HepG2 (cell line): ENCODE measurements around the gene MROH2A. TPM values are rescaled to one million over a fixed set of nuclear protein-coding genes. Genes with fewer than 3 reads are reported as not detected.

Experiments used
- AKAP8 ChIP-seq: sonication (generic); formaldehyde crosslinking; IDR thresholded peaks from 2 replicates; pipeline ENCODE4 v1.5.1; 2020; ENCODE audit warnings: mild to moderate bottlenecking, missing genetic modification reagents
- ARID5B ChIP-seq: IDR thresholded peaks from 2 replicates; pipeline ENCODE4 v1.4.0; 2020; ENCODE audit warnings: mild to moderate bottlenecking, missing genetic modification reagents
- ASH2L ChIP-seq: fragments of 300-600, 200-600 bp; sonication (generic); IDR thresholded peaks from 2 replicates; pipeline ENCODE4 v1.7.0; 2017; ENCODE audit warnings: low read depth, mild to moderate bottlenecking, moderate library complexity, mixed read lengths, low read length; ENCODE audit not compliant: insufficient read length
- ATF2 ChIP-seq: sonication (generic); formaldehyde crosslinking; IDR thresholded peaks from 2 replicates; pipeline ENCODE4 v1.4.0; 2020; ENCODE audit warnings: missing genetic modification reagents
- HDAC2 ChIP-seq: sonication (generic); formaldehyde crosslinking; IDR thresholded peaks from 2 replicates; pipeline ENCODE4 v1.4.0; 2020; ENCODE audit warnings: missing genetic modification reagents
- KAT8 ChIP-seq: IDR thresholded peaks from 2 replicates; pipeline ENCODE4 v1.6.1; 2016; ENCODE audit warnings: missing genetic modification reagents, missing compliant biosample characterization
- MTF2 ChIP-seq: sonication (generic); formaldehyde crosslinking; IDR thresholded peaks from 2 replicates; pipeline ENCODE4 v1.5.0; 2020; ENCODE audit warnings: missing genetic modification reagents, borderline replicate concordance
- NFKBIZ ChIP-seq: IDR thresholded peaks from 2 replicates; pipeline ENCODE4 v1.6.1; 2018; ENCODE audit warnings: missing genetic modification reagents, missing compliant biosample characterization
- NFYB ChIP-seq: sonication (generic); formaldehyde crosslinking; IDR thresholded peaks from 2 replicates; pipeline ENCODE4 v1.4.0; 2020; ENCODE audit warnings: missing genetic modification reagents
- RCOR2 ChIP-seq: IDR thresholded peaks from 2 replicates; pipeline ENCODE4 v1.6.1; 2016; ENCODE audit warnings: missing biosample characterization, missing genetic modification reagents
- UBTF ChIP-seq: sonication (generic); formaldehyde crosslinking; IDR thresholded peaks from 2 replicates; pipeline ENCODE4 v1.4.0; 2020; ENCODE audit warnings: mild to moderate bottlenecking, missing genetic modification reagents
- ZGPAT ChIP-seq: IDR thresholded peaks from 2 replicates; pipeline ENCODE4 v1.6.1; 2016; ENCODE audit warnings: mild to moderate bottlenecking
- ZNF274 ChIP-seq: sonication (generic); formaldehyde crosslinking; IDR thresholded peaks from 2 replicates; pipeline ENCODE4 v1.5.1; 2020; ENCODE audit warnings: mild to moderate bottlenecking, missing genetic modification reagents
- ZNF34 ChIP-seq: sonication (generic); formaldehyde crosslinking; IDR thresholded peaks from 2 replicates; pipeline ENCODE4 v1.4.0; 2020; ENCODE audit warnings: mild to moderate bottlenecking, missing genetic modification reagents, borderline replicate concordance
- ZNF446 ChIP-seq: sonication (generic); formaldehyde crosslinking; IDR thresholded peaks from 2 replicates; pipeline ENCODE4 v1.5.0; 2020; ENCODE audit warnings: mild to moderate bottlenecking, missing genetic modification reagents
- ZNF556 ChIP-seq: sonication (generic); formaldehyde crosslinking; IDR thresholded peaks from 2 replicates; pipeline ENCODE4 v1.4.0; 2020; ENCODE audit warnings: mild to moderate bottlenecking, missing genetic modification reagents, borderline replicate concordance
- ZNF605 ChIP-seq: sonication (generic); formaldehyde crosslinking; IDR thresholded peaks from 2 replicates; pipeline ENCODE4 v1.8.0; 2022; ENCODE audit warnings: mild to moderate bottlenecking, missing genetic modification reagents
- ZNF788 ChIP-seq: sonication (generic); formaldehyde crosslinking; IDR thresholded peaks from 2 replicates; pipeline ENCODE4 v1.5.0; 2020; ENCODE audit warnings: mild to moderate bottlenecking, missing genetic modification reagents, borderline replicate concordance
- polyA plus RNA-seq, 8 experiments: library from polyadenylated mRNA; depleted of rRNA in 3 of 8; stranded (reverse) in 7 of 8; unstranded in 1 of 8; fragments of >200 nt; fragmentation: Illumina TruSeq in 4 of 8; extraction: Trizol in 4 of 8; gene quantifications; 2 replicates each; pipeline versions ENCODE4 v1.2.1 to v1.2.3, GENCODE V29; 2011 to 2016; ENCODE audit warnings: low read depth in 4 of 8, missing spikeins in 1 of 8, mixed read lengths in 1 of 8; ENCODE audit not compliant: insufficient read depth in 1 of 8
- total RNA-seq, 5 experiments: library from RNA; depleted of rRNA; stranded (reverse); fragments of >200 nt; fragmentation: Illumina TruSeq; extraction: Trizol; gene quantifications; 2 replicates each; pipeline ENCODE4 v1.2.3, GENCODE V29; 2016; ENCODE audit warnings: low read depth in 1 of 5

The MROH2A gene
- total and polyA plus RNA-seq, 2 of the 13 experiments (the other 11 are each of a cell fraction or from before 2014, with no cell fraction given), result 0.03 to 0.04 TPM

- TF ChIP-seq ATF2 (CRISPR knock-in tag), result 0 out of 2 replicates have a peak, but pooled peaks have one; percentile 41
- peak; percentile 66 for TF ChIP-seq HDAC2 (CRISPR knock-in tag)
- TF ChIP-seq MTF2 (CRISPR knock-in tag), result peak; percentile 94; the same call in 1 of the 2 replicates
- peak; percentile 78 for TF ChIP-seq ARID5B (CRISPR knock-in tag)
- TF ChIP-seq AKAP8 (CRISPR knock-in tag), result peak; percentile 42; the same call in 1 of the 2 replicates
- TF ChIP-seq KAT8 (CRISPR knock-in tag), result peak; percentile 86
- peak; percentile 36 for TF ChIP-seq ASH2L
- TF ChIP-seq ZNF274 (CRISPR knock-in tag), result peak; percentile 68; the same call in 1 of the 2 replicates
- 0 out of 2 replicates have a peak, but pooled peaks have one; percentile 69 for TF ChIP-seq ZNF34 (CRISPR knock-in tag)
- peak; percentile 87 for TF ChIP-seq ZNF605 (CRISPR knock-in tag)
- TF ChIP-seq UBTF (CRISPR knock-in tag), result peak; percentile 33; the same call in 1 of the 2 replicates
- 0 out of 2 replicates have a peak, but pooled peaks have one; percentile 37 for TF ChIP-seq RCOR2 (CRISPR knock-in tag)
- peak; percentile 74; the same call in 1 of the 2 replicates for TF ChIP-seq ZNF788
- TF ChIP-seq NFYB, result 0 out of 2 replicates have a peak, but pooled peaks have one; percentile 14
- peak; percentile 76 for TF ChIP-seq ZGPAT (CRISPR knock-in tag)
- 0 out of 2 replicates have a peak, but pooled peaks have one; percentile 60 for TF ChIP-seq NFKBIZ (CRISPR knock-in tag)
- peak; percentile 81 for TF ChIP-seq ZNF556 (CRISPR knock-in tag)
- 0 out of 2 replicates have a peak, but pooled peaks have one; percentile 28 for TF ChIP-seq ZNF446
Measured at GRCh38 chr2:233736868-233737653, 41.1 kb upstream of the MROH2A start (continued).
